ENCODE data around the gene GNAS-AS1.

Gene GNAS-AS1

GRCh38 chr20:58787211-58788005, 63.3 kb downstream of the GNAS-AS1 start:
- H3K4me3 ChIP-seq (ENCODE audit: control insufficient read depth, low read depth, low read length) = no peak overlapping the region
- DNase-seq (ENCODE audit: low read depth) = no peak
- TF ChIP-seq, protein P1, sequence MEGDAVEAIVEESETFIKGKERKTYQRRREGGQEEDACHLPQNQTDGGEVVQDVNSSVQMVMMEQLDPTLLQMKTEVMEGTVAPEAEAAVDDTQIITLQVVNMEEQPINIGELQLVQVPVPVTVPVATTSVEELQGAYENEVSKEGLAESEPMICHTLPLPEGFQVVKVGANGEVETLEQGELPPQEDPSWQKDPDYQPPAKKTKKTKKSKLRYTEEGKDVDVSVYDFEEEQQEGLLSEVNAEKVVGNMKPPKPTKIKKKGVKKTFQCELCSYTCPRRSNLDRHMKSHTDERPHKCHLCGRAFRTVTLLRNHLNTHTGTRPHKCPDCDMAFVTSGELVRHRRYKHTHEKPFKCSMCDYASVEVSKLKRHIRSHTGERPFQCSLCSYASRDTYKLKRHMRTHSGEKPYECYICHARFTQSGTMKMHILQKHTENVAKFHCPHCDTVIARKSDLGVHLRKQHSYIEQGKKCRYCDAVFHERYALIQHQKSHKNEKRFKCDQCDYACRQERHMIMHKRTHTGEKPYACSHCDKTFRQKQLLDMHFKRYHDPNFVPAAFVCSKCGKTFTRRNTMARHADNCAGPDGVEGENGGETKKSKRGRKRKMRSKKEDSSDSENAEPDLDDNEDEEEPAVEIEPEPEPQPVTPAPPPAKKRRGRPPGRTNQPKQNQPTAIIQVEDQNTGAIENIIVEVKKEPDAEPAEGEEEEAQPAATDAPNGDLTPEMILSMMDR (conservative IDR thresholded peaks at IDR 0.05; ENCODE audit: control insufficient read depth, insufficient read depth, low read depth, low read length) = no peak

GRCh38 chr20:58784321-58785074, 66.2 kb downstream of the GNAS-AS1 start:
- TF ChIP-seq, protein P1 (conservative IDR thresholded peaks at IDR 0.05; ENCODE audit: control insufficient read depth, insufficient read depth, low read depth, low read length) = no peak
- DNase-seq (ENCODE audit: low read depth) = no peak

DNA sequence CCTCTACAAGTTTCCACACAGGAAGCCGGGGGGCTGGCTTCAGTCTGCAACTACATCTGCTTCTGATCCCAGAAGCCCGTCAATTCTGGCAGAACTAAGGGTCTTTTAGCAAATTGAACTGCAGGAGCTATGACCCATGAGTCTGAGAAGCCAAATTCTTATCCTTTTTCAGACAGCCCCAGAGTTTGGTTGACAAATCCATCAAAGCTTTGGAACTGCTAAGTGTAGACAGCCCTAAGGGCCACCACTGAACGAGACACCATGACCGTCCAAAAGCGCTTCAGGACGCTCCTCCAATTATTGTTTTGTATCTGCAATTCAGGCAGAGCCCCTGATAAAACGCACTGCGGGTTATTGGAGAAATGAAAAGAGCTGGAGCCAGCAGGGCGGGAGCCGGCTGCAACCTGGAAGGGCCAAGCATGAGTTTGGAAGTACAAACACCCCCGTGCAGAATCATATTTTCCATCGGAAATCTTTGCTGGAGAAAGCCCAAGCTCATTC, 67.1 kb downstream of the GNAS-AS1 start:
- H3K4me3 ChIP-seq (ENCODE audit: control insufficient read depth, low read depth, low read length) = no peak overlapping the region
- TF ChIP-seq, protein P1 (conservative IDR thresholded peaks at IDR 0.05; ENCODE audit: control insufficient read depth, insufficient read depth, low read depth, low read length) = no peak
- DNase-seq (ENCODE audit: low read depth) = no peak

More at GRCh38 chr20:58784321-58785074, 66.2 kb downstream of the GNAS-AS1 start:
- H3K4me3 ChIP-seq (ENCODE audit: control insufficient read depth, low read depth, low read length) = no peak overlapping the region

- H3K4me3 ChIP-seq (ENCODE audit: control insufficient read depth, low read depth, low read length) = no peak overlapping the region
- TF ChIP-seq, protein P1 (conservative IDR thresholded peaks at IDR 0.05; ENCODE audit: control insufficient read depth, insufficient read depth, low read depth, low read length) = no peak
- DNase-seq (ENCODE audit: low read depth) = no peak
Observed at GRCh38 chr20:58781138-58781537, 69.6 kb downstream of the GNAS-AS1 start.

GRCh38 chr20:58778760-58779159, 71.9 kb downstream of the GNAS-AS1 start:
- DNase-seq (ENCODE audit: low read depth) = no peak
- TF ChIP-seq, protein P1 (conservative IDR thresholded peaks at IDR 0.05; ENCODE audit: control insufficient read depth, insufficient read depth, low read depth, low read length) = no peak
- no peak overlapping the region for H3K4me3 ChIP-seq (ENCODE audit: control insufficient read depth, low read depth, low read length)

DNA sequence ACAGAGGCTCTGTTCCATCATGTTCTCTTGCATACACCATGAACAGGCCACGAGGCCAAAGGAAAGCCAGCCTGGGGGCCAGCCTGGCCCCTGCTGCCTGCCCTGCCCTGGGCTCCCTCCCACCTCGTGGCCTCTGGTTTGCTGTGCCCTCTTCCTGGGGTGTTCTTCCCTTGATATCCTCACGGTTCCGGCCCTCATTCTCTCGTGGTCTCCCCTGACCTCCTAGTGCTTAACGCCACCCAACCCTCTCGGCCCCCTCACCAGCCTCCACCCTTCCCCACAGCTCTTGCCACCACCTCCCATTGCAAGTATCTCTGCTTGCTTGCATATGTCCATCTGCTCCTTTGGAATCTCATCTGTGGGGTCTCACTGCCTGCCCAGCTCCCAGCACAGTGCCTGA, 73.0 kb downstream of the GNAS-AS1 start:
- TF ChIP-seq, protein P1 (conservative IDR thresholded peaks at IDR 0.05; ENCODE audit: control insufficient read depth, insufficient read depth, low read depth, low read length) = no peak
- no peak overlapping the region for H3K4me3 ChIP-seq (ENCODE audit: control insufficient read depth, low read depth, low read length)
- DNase-seq (ENCODE audit: low read depth) = no peak

All from fibroblast of mammary gland (primary cell).